ENCODE results near the gene NRDE2.

- no peak for TF ChIP-seq CTCF (conservative IDR thresholded peaks at IDR 0.05; ENCODE audit: low read length)
- no peak for TF ChIP-seq EZH2phosphoT487 (IDR thresholded peaks at IDR 0.05; ENCODE audit: borderline replicate concordance, low read depth, low read length)
Measured at GRCh38 chr14:90317286-90317685, 14.5 kb downstream of the NRDE2 start.
